Left ventricle myocardium inferior (tissue), 1 donor: ENCODE data around the gene GMPPA. TPM values are rescaled to one million over a fixed set of nuclear protein-coding genes. Genes with fewer than 3 reads are reported as not detected.

Source experiments
- DNase-seq: peaks from one replicate; pipeline ENCODE4 v3.0.0-alpha.2; 2020
- H3K27ac ChIP-seq: fragments of 200-600 bp; replicated peaks from 2 replicates; pipeline ENCODE4 v1.8.0; 2021
- H3K27me3 ChIP-seq: fragments of 200-600 bp; 2 replicates; pipeline ENCODE4 v1.8.0; 2021; ENCODE audit warnings: low read depth
- H3K36me3 ChIP-seq: fragments of 200-600 bp; 2 replicates; pipeline ENCODE4 v1.8.0; 2021
- H3K4me1 ChIP-seq: fragments of 200-600 bp; 2 replicates; pipeline ENCODE4 v1.8.0; 2021
- H3K4me3 ChIP-seq: fragments of 200-600 bp; 2 replicates; pipeline ENCODE4 v1.8.0; 2021; ENCODE audit warnings: mild to moderate bottlenecking, moderate library complexity
- H3K9me3 ChIP-seq: fragments of 200-600 bp; replicated peaks from 2 replicates; pipeline ENCODE4 v1.8.0; 2021
- intact Hi-C: fragments of 100-400 bp; cut with micrococcal nuclease; formaldehyde crosslinking; loops from one replicate; pipeline ENCODE4 v1.11.0; 2022
- total RNA-seq: library from RNA; stranded (reverse); fragmentation: NEBNext Ultra II Directional; extraction: Animal tissue kit (Norgen Biotek cat#: 25700); gene quantifications from one replicate; pipeline ENCODE4 v1.2.1, GENCODE V29; 2021
- TF ChIP-seq, protein P1 (sequence below): fragments of 200-600 bp; IDR thresholded peaks from 2 replicates; pipeline ENCODE4 v1.8.0; 2021; ENCODE audit warnings: antibody characterized with exemption, mild to moderate bottlenecking, borderline replicate concordance
- donor health status: DM: no; HTN: yes; CAD: no; lungs with severe emphysema.

Gene GMPPA
- total RNA-seq, 1 donor from 2014 or later, result 22.0 TPM

DNA sequence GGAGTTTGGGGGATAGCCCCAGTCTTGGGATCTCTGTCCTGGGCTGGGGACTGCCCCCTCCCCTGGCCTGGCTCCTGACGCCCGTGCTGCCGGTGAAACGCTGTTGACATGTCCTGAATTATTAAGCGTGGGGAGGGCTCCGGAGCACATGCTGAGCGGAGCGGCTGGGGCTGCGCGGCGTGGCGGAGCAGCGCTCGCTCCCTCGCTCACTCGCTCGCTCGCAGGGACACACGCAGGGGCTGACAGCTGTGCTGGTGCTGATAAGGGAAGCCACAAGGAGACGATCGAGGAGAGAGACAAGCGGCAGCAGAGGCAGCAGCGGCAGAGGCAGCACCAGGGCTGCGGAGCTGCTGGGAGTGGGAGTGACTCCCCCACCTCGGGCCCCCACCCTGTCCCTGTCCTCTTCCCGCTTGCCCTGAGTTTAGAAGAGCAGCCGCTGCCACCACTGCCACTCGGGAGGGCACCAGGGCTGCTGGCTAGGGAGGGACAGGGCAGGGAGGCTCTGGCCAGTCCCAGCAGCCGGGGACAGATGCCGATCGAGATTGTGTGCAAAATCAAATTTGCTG lies 15.6 kb downstream of the GMPPA start, which contains the start of gene ASIC4:
Gene ASIC4, plus strand, starts transcription at position 287 of the 566 bp plus-strand sequence. Its CDS starts 243 bp downstream, at position 530.
- no peaks in the 10 kb centered on the region for H3K36me3 ChIP-seq
- no peak within 1 kb of the TSS for H3K27ac ChIP-seq
- peak within 1 kb of the TSS; percentile 43 for H3K4me3 ChIP-seq
- TF ChIP-seq, protein P1, sequence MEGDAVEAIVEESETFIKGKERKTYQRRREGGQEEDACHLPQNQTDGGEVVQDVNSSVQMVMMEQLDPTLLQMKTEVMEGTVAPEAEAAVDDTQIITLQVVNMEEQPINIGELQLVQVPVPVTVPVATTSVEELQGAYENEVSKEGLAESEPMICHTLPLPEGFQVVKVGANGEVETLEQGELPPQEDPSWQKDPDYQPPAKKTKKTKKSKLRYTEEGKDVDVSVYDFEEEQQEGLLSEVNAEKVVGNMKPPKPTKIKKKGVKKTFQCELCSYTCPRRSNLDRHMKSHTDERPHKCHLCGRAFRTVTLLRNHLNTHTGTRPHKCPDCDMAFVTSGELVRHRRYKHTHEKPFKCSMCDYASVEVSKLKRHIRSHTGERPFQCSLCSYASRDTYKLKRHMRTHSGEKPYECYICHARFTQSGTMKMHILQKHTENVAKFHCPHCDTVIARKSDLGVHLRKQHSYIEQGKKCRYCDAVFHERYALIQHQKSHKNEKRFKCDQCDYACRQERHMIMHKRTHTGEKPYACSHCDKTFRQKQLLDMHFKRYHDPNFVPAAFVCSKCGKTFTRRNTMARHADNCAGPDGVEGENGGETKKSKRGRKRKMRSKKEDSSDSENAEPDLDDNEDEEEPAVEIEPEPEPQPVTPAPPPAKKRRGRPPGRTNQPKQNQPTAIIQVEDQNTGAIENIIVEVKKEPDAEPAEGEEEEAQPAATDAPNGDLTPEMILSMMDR, result no peak
- H3K4me1 ChIP-seq, result peaks cover 26% of the 10 kb centered on the region
- H3K9me3 ChIP-seq, result no peaks in the 10 kb centered on the region
- peaks cover 96% of the 10 kb centered on the region for H3K27me3 ChIP-seq
- intact Hi-C loops, result no loop called here
- DNase-seq, result no peak

DNA sequence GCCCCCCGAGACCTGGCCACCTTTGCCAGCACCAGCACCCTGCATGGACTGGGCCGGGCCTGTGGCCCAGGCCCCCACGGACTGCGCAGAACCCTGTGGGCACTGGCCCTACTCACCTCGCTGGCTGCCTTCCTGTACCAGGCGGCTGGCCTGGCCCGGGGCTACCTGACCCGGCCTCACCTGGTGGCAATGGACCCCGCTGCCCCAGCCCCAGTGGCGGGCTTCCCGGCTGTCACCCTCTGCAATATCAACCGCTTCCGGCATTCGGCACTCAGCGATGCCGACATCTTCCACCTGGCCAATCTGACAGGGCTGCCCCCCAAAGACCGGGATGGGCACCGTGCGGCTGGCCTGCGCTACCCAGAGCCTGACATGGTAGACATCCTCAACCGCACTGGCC lies 16.1 kb downstream of the GMPPA start:
- Histone ChIP-seq H3K27ac (no peak overlapping the region), H3K27me3 (peaks cover 96% of the 10 kb centered on the region), H3K4me3 (no peak overlapping the region), H3K4me1 (peaks cover 20% of the 10 kb centered on the region), H3K9me3 (no peaks in the 10 kb centered on the region), H3K36me3 (no peaks in the 10 kb centered on the region)
- TF ChIP-seq, protein P1, result no peak
- intact Hi-C loops, result no loop called here
- DNase-seq, result no peak

DNA sequence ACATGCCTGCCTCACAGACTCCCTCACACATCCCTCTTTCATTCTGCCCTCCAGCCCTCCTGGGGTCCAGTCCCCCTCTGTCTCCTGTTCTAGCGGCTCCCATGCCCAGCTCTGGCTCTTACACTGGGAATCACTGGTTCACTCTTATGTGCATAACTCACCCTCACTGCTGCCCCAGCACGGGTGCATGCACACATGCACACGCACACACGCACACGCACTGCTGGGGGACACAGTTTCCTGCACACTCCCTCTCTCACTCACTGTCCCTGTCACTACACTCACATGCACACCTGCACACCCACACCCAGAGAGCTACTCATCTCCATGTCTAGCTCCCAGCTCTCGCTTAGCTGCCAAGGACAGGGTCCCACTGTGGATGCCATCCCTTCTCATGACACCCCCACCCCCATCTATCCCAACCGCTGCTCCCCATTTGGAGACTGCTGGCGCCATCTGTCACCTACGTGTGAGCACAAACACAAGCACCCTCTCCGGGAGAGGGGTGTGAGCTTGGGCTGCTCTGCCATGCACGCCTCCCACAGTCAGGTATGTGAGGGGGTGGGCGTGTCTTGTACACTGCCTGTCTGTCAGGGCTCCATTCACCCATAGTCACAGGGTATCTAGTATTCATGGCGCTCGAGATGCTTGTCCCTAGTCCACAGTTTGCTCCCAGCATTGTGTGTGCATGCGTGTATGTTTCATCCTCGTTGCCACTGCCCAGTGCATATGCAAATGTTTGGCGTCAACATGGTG lies 17.4 kb downstream of the GMPPA start:
- H3K36me3 ChIP-seq, result no peaks in the 10 kb centered on the region
- TF ChIP-seq, protein P1, result no peak
- intact Hi-C loops, result no loop called here
- peaks cover 97% of the 10 kb centered on the region for H3K27me3 ChIP-seq
- no peak overlapping the region for H3K4me3 ChIP-seq
- H3K9me3 ChIP-seq, result no peaks in the 10 kb centered on the region
- no peak overlapping the region for H3K27ac ChIP-seq
- peaks cover 16% of the 10 kb centered on the region for H3K4me1 ChIP-seq
- no peak for DNase-seq

DNA sequence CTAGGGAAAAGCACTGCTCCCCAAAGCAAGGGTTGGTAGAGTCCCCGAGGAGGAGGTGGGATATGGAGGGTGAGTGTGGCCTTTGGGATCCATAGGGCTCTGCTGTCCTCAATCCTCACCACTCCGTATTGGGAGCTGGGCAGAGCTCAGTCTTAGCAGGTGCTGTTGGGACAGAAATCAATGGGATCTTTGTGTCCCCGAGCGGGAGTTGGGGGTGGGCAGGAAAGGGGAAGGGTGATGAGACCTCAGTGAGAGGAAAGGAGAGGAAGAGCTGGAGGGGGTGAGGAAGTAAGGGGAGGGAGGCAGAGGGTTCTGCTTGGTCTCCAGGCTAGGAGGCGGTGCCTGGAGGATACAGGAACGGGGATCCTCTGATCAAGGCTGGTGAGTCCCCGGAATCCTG lies 18.2 kb downstream of the GMPPA start:
- intact Hi-C loops, result no loop called here
- Histone ChIP-seq H3K4me1 (peaks cover 23% of the 10 kb centered on the region), H3K4me3 (no peak overlapping the region), H3K27ac (no peak overlapping the region), H3K27me3 (peaks cover 98% of the 10 kb centered on the region), H3K9me3 (no peaks in the 10 kb centered on the region), H3K36me3 (no peaks in the 10 kb centered on the region)
- TF ChIP-seq, protein P1, result no peak
- DNase-seq, result no peak

DNA sequence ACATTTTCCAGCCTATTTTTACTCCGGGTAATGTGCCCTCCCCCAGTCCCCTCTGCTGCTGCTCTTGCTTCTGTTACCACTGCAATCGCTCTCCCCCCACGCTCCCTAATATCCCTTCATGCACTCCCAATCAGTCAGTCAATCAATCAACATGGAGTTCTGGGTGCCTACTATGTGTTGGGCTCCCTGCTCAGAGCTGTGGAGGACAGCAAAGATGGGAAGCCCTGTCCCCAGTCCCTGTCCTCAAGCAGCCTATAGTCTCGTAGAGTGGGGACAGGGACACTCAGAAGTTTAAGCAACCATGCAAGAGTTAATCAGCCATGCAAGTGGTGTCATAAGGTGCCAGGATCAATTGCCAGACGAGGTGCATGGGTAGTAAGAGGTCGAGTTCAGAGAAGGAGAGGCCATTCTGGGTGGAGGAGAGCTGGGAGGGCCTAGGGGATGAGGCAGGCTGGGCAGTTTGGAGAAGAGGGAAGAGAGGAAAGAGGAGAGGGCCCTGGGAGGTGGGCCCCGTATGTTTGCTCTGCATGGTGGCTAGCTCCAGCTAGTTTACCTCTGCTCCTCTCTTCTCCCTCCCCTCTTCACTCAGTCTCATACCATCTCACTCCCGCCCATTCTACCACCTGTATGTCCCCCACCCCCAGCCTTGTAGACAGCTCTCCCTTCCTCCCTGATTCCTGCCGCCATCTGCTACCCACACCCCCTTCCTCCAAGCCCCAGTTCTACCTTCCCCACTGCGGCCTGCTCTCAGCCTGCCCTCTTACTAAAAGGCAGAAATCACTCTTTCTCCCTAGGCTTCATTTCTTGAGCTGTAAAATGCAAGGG lies 19.5 kb downstream of the GMPPA start:
- H3K9me3 ChIP-seq, result no peaks in the 10 kb centered on the region
- intact Hi-C loops, result no loop called here
- TF ChIP-seq, protein P1, result no peak
- no peaks in the 10 kb centered on the region for H3K36me3 ChIP-seq
- H3K4me3 ChIP-seq, result no peak overlapping the region
- no peak overlapping the region for H3K27ac ChIP-seq
- peaks cover 98% of the 10 kb centered on the region for H3K27me3 ChIP-seq
- peaks cover 36% of the 10 kb centered on the region for H3K4me1 ChIP-seq
- DNase-seq, result no peak
